Stimulated activated naive CD8-positive, alpha-beta T cell treated with anti-CD3 and anti-CD28 coated beads, Interleukin-15, Interleukin-2, amounts not matched to agents 100 ng/mL and 50 ng/mL, for 24 hours (primary cell): ENCODE measurements around the gene GJB3.
"Not testable (repeated sequence)": the region's sequence is repeated elsewhere in the genome, so short reads cannot be mapped to it uniquely, and the experiment has no call there.

Experiments used
- H3K27ac Mint-ChIP-seq: one replicate; pipeline ENCODE4 v1.8.0; 2021; ENCODE audit warnings: mild to moderate bottlenecking, mixed read lengths
- H3K27me3 Mint-ChIP-seq: one replicate; pipeline ENCODE4 v1.8.0; 2021; ENCODE audit warnings: mixed read lengths
- H3K36me3 Mint-ChIP-seq: one replicate; pipeline ENCODE4 v1.8.0; 2021; ENCODE audit warnings: low read depth, mixed read lengths
- H3K4me1 Mint-ChIP-seq: one replicate; pipeline ENCODE4 v1.8.0; 2021; ENCODE audit warnings: low read depth, mixed read lengths
- H3K4me3 Mint-ChIP-seq: one replicate; pipeline ENCODE4 v1.8.0; 2021; ENCODE audit warnings: mild to moderate bottlenecking, mixed read lengths
- H3K9me3 Mint-ChIP-seq: one replicate; pipeline ENCODE4 v1.8.0; 2021; ENCODE audit warnings: mixed read lengths

The GJB3 gene

GRCh38 chr1:34816778-34817177, 35.8 kb downstream of the GJB3 start:
- Mint-ChIP-seq H3K27me3 (no peaks in the 10 kb centered on the region), H3K27ac (no peak overlapping the region), H3K36me3 (no peaks in the 10 kb centered on the region), H3K4me3 (no peak overlapping the region), H3K9me3 (no peaks in the 10 kb centered on the region), H3K4me1 (no peaks in the 10 kb centered on the region)

GRCh38 chr1:34818862-34819261, 37.8 kb downstream of the GJB3 start:
- not testable (repeated sequence) for H3K4me1 Mint-ChIP-seq

DNA sequence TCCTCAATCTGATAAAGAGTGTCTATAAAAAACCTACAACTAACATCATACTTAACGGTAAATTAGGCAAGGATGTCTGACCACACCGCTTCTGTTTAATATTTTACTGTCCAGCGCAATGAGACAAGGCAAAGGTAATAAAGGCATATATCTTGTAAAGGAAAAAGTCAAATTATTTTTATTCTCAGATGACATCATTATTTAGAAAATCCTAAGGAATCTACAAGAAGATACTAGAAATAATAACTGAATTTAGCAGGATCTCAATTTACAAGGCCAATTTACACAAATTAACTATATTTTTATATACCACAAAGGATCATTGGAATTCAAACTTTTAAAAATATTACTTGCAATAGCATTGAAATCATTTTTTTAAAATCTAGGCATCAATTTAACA, 41.2 kb downstream of the GJB3 start:
- no peaks in the 10 kb centered on the region for H3K27me3 Mint-ChIP-seq
- peaks cover 4% of the 10 kb centered on the region for H3K36me3 Mint-ChIP-seq
- H3K27ac Mint-ChIP-seq, result no peak overlapping the region

More at GRCh38 chr1:34818862-34819261, 37.8 kb downstream of the GJB3 start:
- not testable (repeated sequence) for H3K27me3 Mint-ChIP-seq, H3K9me3 Mint-ChIP-seq, H3K4me3 Mint-ChIP-seq, H3K36me3 Mint-ChIP-seq, H3K27ac Mint-ChIP-seq

GRCh38 chr1:34824817-34825454, 43.9 kb downstream of the GJB3 start:
- no peaks in the 10 kb centered on the region for H3K27me3 Mint-ChIP-seq
- peaks cover 4% of the 10 kb centered on the region for H3K36me3 Mint-ChIP-seq
- H3K4me3 Mint-ChIP-seq, result no peak overlapping the region
- peaks cover 4% of the 10 kb centered on the region for H3K9me3 Mint-ChIP-seq
- no peak overlapping the region for H3K27ac Mint-ChIP-seq
- no peaks in the 10 kb centered on the region for H3K4me1 Mint-ChIP-seq

More for the DNA sequence above, 41.2 kb downstream of the GJB3 start:
- peaks cover 4% of the 10 kb centered on the region for H3K9me3 Mint-ChIP-seq
- no peaks in the 10 kb centered on the region for H3K4me1 Mint-ChIP-seq
- H3K4me3 Mint-ChIP-seq, result no peak overlapping the region

DNA sequence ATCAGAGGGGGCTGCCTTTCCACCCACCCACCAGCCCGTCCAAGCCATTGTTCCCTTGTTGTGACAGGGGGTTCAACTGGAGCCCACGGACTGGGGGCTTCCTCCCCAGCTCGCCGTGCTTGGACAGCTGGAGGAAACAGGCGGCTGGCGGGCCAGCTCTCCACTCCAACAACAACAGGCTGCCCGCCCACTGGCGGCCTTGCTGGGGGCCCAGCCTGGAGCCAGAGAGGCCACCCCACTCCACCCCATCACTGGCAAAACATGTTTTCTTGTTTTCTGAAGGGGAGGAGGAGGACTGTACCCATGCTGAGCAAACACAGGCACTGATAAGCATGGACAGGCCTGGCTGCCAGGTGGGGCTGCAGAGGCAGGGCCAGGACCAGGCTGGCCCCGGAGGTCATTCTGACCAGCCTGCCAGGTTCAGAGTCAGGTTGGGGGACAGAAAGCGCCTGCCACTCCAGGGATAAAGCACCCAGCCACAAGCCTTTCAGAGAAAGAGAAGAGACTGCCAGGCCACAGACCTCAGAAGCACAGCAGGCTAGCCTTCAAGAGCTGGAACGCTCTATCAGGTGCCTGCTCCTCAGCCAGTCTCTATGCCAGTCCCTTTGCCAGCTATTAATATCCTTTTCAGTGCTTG, 44.6 kb downstream of the GJB3 start:
- Mint-ChIP-seq H3K4me3 (no peak overlapping the region), H3K4me1 (no peaks in the 10 kb centered on the region), H3K27ac (no peak overlapping the region), H3K27me3 (no peaks in the 10 kb centered on the region), H3K36me3 (peaks cover 4% of the 10 kb centered on the region), H3K9me3 (peaks cover 4% of the 10 kb centered on the region)

DNA sequence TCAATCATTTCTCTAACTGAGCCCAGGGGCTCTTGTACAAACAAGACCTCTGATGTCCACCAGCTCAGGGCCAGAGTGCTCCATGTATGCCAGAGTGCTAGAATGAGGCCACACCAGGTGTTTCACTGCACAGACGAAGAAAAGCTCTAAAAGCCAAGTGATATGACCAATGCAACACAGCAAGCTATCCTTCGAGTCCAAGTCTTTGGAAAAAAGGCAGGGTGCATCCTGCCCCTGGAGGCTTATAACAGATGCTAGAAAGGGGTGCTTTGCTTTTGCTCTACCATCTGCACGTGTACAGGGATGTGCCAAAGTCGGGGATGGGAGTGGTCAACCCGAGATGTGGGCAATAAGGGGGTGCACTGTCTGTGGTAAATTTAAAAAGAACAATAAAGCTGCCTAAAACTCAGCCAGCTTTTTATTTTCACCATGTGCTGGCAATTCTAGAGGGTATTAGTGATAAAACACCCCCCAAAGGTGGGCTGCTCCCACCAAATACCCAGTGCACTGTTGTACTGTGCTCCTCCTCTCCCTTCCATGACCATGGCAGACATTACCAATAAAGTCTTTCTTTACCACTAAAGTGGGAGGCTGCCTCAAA, 46.4 kb downstream of the GJB3 start:
- no peak overlapping the region for H3K27ac Mint-ChIP-seq
- H3K9me3 Mint-ChIP-seq, result peaks cover 4% of the 10 kb centered on the region
- no peaks in the 10 kb centered on the region for H3K27me3 Mint-ChIP-seq

GRCh38 chr1:34828611-34829010, 47.6 kb downstream of the GJB3 start:
- Mint-ChIP-seq H3K4me1 (no peaks in the 10 kb centered on the region), H3K4me3 (no peak overlapping the region), H3K9me3 (peaks cover 4% of the 10 kb centered on the region), H3K27me3 (no peaks in the 10 kb centered on the region), H3K36me3 (peaks cover 2% of the 10 kb centered on the region), H3K27ac (no peak overlapping the region)

More for the DNA sequence above, 46.4 kb downstream of the GJB3 start:
- no peak overlapping the region for H3K4me3 Mint-ChIP-seq
- peaks cover 4% of the 10 kb centered on the region for H3K36me3 Mint-ChIP-seq
- no peaks in the 10 kb centered on the region for H3K4me1 Mint-ChIP-seq

- Mint-ChIP-seq H3K27ac (no peak overlapping the region), H3K4me1 (no peaks in the 10 kb centered on the region), H3K9me3 (no peaks in the 10 kb centered on the region), H3K27me3 (no peaks in the 10 kb centered on the region), H3K36me3 (no peaks in the 10 kb centered on the region), H3K4me3 (no peak overlapping the region)
Measured at GRCh38 chr1:34829250-34829649, 48.2 kb downstream of the GJB3 start.

DNA sequence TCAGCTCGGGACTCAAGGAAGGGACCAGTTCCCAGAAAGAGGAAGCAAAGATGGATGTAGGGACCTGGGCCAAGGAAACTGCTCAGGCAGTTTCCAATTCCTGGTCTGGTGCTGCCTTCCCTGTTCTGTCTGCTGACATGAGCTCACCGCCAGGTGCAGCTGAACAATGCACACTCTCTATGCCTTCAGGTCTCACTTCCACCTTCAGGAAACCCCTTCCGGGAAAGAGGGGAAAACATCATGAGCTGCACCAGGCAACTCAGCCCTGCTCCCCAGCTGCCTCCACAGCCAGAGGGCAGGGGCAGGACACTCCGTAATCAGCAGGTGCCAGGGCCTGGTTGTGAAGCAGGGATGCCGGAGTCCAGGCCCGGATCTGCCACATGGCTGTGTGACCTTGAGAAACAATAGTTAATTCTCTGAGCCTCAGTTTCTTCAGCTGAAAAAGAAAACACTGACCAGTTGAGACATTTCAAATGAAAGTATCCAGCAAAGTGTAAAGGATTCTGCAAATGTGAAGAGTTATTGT, 50.8 kb downstream of the GJB3 start:
- Mint-ChIP-seq H3K36me3 (no peaks in the 10 kb centered on the region), H3K9me3 (no peaks in the 10 kb centered on the region), H3K27ac (no peak overlapping the region), H3K27me3 (no peaks in the 10 kb centered on the region), H3K4me1 (no peaks in the 10 kb centered on the region), H3K4me3 (no peak overlapping the region)

DNA sequence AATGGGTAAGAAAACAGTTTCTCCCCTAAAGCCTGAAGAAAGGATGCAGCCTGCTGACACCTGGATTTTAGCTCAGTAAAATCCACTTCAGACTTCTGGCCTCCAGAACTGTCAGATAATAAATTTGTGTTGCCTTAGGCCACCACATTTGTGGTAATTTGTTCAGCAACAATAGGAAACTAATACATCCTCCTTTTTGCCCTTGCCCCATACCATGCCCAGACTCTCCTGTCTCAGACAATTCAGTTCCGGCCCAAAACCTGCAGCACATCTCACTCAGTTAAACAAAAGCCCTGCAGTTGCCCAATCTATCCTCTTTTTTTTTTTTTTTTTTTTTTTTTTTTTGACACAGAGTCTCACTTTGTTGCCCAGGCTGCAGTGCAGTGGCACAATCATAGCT, 52.7 kb downstream of the GJB3 start:
- Mint-ChIP-seq H3K9me3 (no peaks in the 10 kb centered on the region), H3K36me3 (no peaks in the 10 kb centered on the region), H3K27me3 (no peaks in the 10 kb centered on the region)

More for the DNA sequence above, 52.7 kb downstream of the GJB3 start:
- no peaks in the 10 kb centered on the region for H3K4me1 Mint-ChIP-seq
- no peak overlapping the region for H3K27ac Mint-ChIP-seq
- H3K4me3 Mint-ChIP-seq, result no peak overlapping the region
